ENCODE data around the gene MRPS6. TPM values are rescaled to one million over a fixed set of nuclear protein-coding genes. Genes with fewer than 3 reads are reported as not detected.

MRPS6 gene
- total and polyA plus RNA-seq, 2 of the 13 experiments (the other 11 are each of a cell fraction or from before 2014, with no cell fraction given): 14.2 to 26.9 TPM

GRCh38 chr21:34035619-34036354, 37.6 kb upstream of the MRPS6 start:
- Histone ChIP-seq H2AFZ (ENCODE audit: low read length) (no peak overlapping the region), H3K79me2 (ENCODE audit: insufficient read depth, low read length) (no peaks in the 10 kb centered on the region), H3K27ac (ENCODE audit: extremely low read length, insufficient read depth, low read length) (no peak overlapping the region), H3K4me1 (ENCODE audit: insufficient read depth, low read length) (peaks cover 54% of the 10 kb centered on the region), H3K9ac (ENCODE audit: insufficient read depth, low read depth, low read length) (no peak overlapping the region), H3K36me3 (replicated peaks in 1 of 2; ENCODE audit: control insufficient read depth in 1 of 2, insufficient read depth in 2 of 2, low read length in 2 of 2) (no peaks in the 10 kb centered on the region), H3K4me3 (replicated peaks in 1 of 3; ENCODE audit: insufficient read depth in 1 of 3, low read depth in 2 of 3, low read length in 3 of 3) (no peak overlapping the region), H3K9me3 (ENCODE audit: low read length) (no peaks in the 10 kb centered on the region), H4K20me1 (ENCODE audit: insufficient read depth, low read length) (no peaks in the 10 kb centered on the region), H3K4me2 (ENCODE audit: low read depth, low read length) (no peak overlapping the region), H3K27me3 (ENCODE audit: control insufficient read depth in 1 of 2, insufficient read depth in 2 of 2, low read length in 2 of 2) (peaks cover 1 to 16% of the 10 kb centered on the region in 2 experiments; a peak in 3 of 5 replicates)
- DNase-seq (ENCODE audit: low spot score): no peak
- ChIA-PET POLR2A (interaction anchor here (0.9 kb wide), 1 partner anchor 9 kb away, joined by 3 read pairs; no protein-coding TSS in a partner anchor), CTCF (ENCODE audit: low intra/inter-chr PET ratio, low total read pairs) (no interaction called here)
- in situ Hi-C loops (cut with HindIII; ENCODE audit: extremely low pct_ligation_motif_present, low pct_unique_long_range_greater_than_20kb) (no loop called here), intact Hi-C loops (cut with micrococcal nuclease; ENCODE audit: unreplicated experiment) (no loop called here)
- WGBS (ENCODE audit: low lambda C conversion rate): 66% methylated on average over 8 of the region's 8 CpGs
- no peak for ATAC-seq
- no peak for TF ChIP-seq ZNF12 (CRISPR knock-in tag; IDR thresholded peaks at IDR 0.05)
- TF ChIP-seq HINFP (CRISPR knock-in tag; IDR thresholded peaks at IDR 0.05; ENCODE audit: low read depth): no peak
- peak; percentile 53 for TF ChIP-seq CREB1 (IDR thresholded peaks at IDR 0.05)
- TF ChIP-seq CREB1 (CRISPR knock-in tag; IDR thresholded peaks at IDR 0.05): no peak
- TF ChIP-seq HNRNPH1 (optimal IDR thresholded peaks at IDR 0.05; ENCODE audit: low read depth, low read length): no peak
- no TSS peak for BruUV-seq (replicated peaks)
- FAIRE-seq: no peak

All from HepG2 (cell line).